Measurements from ENCODE around the gene DDX28.

The DDX28 gene

GRCh38 chr16:68022728-68023537 lies at the start of gene DDX28, which contains the start of gene DUS2:
TSS of gene DDX28 (minus strand) at chr16:68023232. CDS start at chr16:68023202, 30 bp downstream.
TSS of gene DUS2 (plus strand) at chr16:68023284. CDS start at chr16:68038024, 14,740 bp downstream.
- peak; percentile 73 to 90 for DNase-seq

GRCh38 chr16:68072038-68072695 lies 49.1 kb upstream of the DDX28 start:
- DNase-seq = no peak

GRCh38 chr16:68071518-68071901 lies 48.5 kb upstream of the DDX28 start:
- DNase-seq = no peak

DNA sequence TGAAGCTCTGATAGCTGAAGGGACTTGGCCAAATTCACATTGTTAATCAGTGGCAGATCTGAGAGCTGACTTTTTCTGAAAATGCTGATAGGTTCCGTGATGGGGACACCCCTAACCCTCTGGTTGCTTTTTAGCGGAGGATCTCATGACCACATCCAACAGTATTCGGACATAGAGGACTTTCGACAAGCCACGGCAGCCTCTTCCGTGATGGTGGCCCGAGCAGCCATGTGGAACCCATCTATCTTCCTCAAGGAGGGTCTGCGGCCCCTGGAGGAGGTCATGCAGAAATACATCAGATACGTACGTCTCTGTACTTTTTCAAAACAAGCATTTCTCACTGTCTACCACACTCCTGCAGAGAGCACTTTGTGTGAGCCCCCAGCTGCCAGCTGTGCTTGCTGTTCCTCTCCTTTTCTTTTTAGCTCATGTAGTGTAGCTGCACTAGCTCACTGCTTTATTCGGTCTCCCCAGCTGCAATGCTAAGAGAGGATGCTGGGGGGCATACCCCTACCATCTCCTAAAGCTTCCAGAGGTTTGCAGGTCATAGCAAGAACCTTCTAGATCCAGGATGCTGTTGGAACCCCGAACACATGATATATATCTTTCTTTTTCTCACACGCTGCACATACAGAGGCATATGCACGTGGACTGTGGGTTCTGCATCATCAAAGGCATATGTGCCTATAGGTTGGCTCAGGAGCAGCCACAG lies 47.9 kb upstream of the DDX28 start:
- no peak for DNase-seq

DNA sequence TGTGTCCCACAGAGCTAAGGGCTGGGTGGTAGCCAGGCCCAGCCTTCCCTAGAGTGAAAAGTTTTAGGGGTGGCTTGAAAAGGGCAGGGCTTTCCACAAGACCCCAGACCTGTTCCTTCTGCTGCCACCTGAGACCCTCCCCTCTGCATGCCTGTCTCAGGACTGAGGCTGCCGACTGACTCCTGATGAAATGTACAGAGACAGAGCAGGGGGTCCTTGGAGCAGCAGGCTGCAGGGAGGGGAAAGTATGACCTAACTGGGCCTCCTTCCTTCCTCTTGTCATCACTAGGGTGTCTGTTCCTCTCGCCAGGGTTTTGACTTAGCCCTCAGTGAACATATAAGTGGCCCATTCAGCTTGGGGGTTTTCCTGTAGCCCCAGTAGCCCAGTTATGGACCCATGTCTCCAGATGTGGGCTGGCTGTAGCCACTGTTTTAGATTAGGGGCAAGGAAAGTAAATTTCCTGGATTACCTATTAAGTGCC lies 47.3 kb upstream of the DDX28 start:
- no peak for DNase-seq

- no peak for DNase-seq
These were observed 46.6 kb upstream of the DDX28 start for GRCh38 chr16:68069511-68070248.

DNA sequence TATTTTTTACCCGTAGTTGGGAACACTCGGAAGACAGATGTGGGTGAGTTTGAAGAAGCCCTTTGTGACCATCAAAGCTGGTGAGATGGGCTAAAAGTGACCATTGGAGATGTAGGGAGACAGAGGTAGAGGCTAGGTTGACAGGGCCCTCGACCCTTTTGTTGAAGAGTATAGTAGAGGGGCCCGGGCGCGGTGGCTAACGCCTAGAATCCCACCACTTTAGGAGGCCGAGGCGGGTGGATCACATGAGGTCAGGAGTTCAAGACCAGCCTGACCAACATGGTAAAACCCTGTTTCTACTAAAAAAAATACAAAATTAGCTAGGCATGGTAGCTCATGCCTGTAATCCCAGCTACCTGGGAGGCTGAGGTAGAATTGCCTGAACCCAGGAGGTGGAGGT lies 45.9 kb upstream of the DDX28 start:
- DNase-seq = no peak

- DNase-seq = no peak
These were observed 43.7 kb upstream of the DDX28 start for GRCh38 chr16:68066763-68067162.

DNA sequence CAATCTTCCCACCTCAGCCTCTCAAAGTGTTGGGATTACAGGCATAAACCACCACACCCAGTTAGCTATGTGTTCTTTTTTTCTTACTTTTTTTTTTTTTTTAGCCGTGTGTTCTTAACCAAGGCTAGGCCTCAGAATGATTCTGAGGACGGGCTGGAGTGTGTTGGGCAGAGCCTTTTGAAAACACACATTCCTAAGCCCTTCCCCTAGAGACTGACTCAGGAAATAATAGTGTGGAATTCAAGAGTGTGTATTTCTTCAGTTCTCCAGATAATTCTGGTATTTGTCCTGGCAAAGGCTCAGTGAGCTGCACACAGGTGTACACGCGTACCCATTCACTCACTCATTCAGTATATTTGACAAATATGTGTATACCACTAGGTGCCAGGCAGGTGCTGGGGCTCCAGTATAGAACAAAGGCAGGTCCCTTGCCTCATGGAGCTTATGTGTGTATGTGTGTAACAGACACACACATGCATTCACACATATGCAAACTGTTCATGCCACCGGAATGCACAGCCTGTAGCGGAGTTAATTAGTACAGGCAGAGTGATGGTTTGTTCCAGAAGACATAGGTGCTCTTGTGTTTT lies 42.8 kb upstream of the DDX28 start:
- no peak for DNase-seq

DNA sequence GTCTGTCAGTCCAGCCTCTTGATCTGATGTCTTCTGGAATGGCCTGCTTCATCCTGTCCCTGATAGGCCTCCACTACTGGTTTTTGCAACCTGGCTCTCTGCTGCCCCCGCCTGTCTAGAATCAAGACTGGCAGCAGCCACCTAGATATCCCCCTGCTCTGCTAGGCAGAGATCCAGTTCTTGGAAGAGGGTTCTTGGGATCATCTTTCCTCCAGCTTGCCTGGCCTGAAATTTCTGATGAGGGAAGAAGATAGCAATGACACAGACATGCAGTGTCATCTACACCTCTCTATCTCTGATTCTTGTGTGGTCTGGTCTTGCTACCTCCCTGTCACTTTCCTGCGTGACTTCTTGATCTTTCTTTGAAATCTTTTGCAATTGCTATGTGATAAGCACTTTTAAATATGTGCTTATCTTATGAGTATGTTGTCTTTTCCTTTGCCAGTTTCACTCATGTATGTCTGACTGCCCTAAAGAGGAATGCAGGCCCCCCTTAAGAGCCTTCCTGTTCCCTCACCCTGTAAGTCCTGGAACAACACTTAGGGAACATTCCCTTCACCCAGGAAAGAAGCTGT lies 41.8 kb upstream of the DDX28 start:
- DNase-seq = peak; percentile 51 to 60

DNA sequence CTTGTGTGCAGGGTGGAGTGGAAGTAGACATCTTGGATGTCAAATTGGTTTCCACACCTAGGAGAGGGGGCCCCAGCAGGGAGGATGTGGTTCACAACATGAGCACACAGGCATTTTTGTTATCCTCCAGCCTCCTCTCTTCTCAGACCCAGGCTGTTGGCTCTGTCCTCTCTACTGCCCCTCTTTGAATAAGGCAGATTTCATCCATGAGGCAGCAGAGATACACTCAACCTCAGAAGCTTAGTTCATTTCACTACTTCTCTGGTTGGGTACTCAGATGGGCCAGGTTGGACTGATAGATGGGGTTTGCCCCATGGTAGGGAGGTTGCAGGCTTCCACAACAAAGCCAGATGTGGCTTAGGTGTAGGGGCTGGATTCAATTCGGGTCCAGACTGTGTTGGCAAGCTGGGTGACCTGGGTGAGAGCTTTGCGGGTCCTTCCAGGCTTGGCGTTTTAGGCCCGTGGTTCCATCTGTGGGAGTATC lies 39.9 kb upstream of the DDX28 start:
- no peak for DNase-seq

- DNase-seq = no peak
These were observed 38.4 kb upstream of the DDX28 start for GRCh38 chr16:68061396-68061795.

- DNase-seq = no peak
These were observed 36.8 kb upstream of the DDX28 start for GRCh38 chr16:68059804-68060203.

DNA sequence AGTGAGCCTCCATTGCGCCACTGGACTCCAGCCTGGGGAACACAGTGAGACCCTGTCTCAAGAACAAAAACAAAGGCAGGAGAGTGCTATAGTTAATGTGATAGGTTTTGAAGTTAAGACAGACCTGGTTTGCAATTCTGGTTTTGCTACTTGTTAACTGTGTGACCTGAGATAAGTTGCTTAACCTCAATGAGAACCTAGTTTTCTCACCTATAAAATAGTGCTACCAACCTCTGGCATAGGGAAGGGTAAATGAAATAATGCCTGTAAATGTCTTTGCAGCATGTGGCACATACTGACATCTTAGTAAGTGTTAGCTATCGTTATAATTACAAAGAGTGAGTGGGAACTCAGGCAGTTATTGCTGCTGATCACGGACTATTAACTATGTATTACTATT lies 32.4 kb upstream of the DDX28 start:
- DNase-seq = no peak

GRCh38 chr16:68049449-68049848 lies 26.4 kb upstream of the DDX28 start:
- no peak for DNase-seq

DNA sequence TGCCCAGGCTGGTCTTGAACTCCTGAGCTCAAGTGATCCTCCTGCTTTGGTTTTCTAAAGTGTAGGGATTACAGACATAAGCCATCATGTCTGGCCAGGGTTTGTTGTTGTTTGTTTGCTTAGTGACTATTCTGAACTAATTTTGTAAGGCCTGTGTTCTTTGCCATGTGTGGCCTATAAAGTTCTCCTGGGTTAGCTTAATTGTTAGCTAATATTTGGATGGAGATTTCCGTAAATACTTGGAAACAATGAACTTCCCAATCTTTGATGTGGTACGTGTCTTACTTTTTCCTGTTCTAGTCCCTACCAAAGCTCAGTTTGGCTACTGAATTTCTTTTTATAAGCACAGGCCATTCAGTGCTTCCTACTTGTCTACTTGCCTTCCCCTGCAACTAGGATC lies 25.0 kb upstream of the DDX28 start:
- no peak for DNase-seq

GRCh38 chr16:68046106-68046505 lies 23.1 kb upstream of the DDX28 start:
- no peak for DNase-seq

DNA sequence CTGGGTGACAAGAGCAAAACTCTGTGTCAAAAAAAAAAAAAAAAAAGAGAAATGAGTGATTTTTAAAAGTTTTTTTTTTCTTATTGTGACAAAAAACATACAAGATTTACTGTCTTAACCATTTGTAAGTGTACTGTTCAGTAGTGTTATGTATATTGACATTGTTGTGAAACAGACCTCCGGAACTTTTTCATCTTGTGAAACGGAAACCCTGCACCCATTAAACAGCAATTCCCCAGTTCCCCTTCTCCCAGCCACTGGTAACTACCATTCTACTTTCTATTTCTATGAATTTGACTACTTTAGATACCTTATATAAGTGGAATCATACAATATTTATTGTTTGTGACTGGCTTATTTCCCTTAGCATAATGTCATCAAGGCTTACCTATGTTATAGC lies 18.8 kb upstream of the DDX28 start:
- DNase-seq = no peak

GRCh38 chr16:68040506-68041288 lies 17.7 kb upstream of the DDX28 start:
- peak; percentile 16 to 72 for DNase-seq

DNA sequence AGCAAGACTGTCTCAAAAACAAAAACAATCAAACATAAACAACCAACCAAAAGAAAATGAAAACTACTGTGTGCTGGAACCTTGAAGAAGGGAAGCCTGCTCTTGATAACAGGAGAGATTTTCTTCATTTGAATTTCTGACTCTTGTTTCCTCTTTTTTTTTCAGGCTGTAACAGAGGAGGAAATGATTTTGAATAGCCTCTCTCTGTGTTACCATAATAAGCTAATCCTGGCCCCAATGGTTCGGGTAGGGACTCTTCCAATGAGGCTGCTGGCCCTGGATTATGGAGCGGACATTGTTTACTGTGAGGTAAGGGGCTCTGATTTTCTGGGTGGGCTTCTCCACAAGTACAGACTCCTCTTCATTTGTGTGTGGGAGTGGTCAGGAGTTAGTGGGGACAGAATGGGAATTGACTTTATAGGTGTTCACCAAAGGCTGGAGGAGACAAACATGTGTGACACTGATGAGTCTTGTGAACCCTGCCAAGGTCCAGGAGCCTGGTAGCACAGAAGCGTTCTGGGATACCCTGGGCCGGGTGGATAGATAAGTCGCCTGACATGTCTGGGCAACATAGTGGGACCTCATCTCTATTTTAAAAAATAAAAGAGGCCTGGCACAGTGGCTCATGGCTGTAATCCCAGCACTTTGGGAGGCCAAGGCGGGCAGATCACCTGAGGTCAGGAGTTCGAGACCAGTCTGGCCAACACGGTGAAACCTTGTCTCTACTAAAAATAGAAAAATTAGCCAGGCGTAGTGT lies 15.0 kb upstream of the DDX28 start:
- DNase-seq = no peak

Data from hippocampal formation (tissue), 2 donors.